ENCODE measurements around the gene GP1BB.

GRCh38 chr22:19720150-19720827 lies 3.0 kb upstream of the GP1BB start:
- TF ChIP-seq SREBF2 (IDR thresholded peaks at IDR 0.05; ENCODE audit: low read length) (no peak), NKRF (conservative IDR thresholded peaks at IDR 0.05) (no peak), RAD21 (IDR thresholded peaks at IDR 0.05; ENCODE audit: insufficient read depth, low read depth, low read length) (no peak), EP300 (IDR thresholded peaks at IDR 0.05; ENCODE audit: borderline replicate concordance in 1 of 2, control insufficient read depth in 1 of 2, low read depth in 2 of 2, low read length in 2 of 2) (no peak), CTCF (IDR thresholded peaks at IDR 0.05 in 2 of 3, conservative IDR thresholded peaks at IDR 0.05 in 1 of 3; ENCODE audit: control insufficient read depth in 2 of 3, extremely low read depth in 1 of 3, insufficient read depth in 1 of 3, low read depth in 3 of 3, low read length in 3 of 3) (no peak), SMC3 (IDR thresholded peaks at IDR 0.05; ENCODE audit: borderline replicate concordance, low read length) (no peak), BCL11A (IDR thresholded peaks at IDR 0.05; ENCODE audit: low read depth, low read length) (no peak), POLR2AphosphoS5 (IDR thresholded peaks at IDR 0.05; ENCODE audit: low read length) (no peak), RFX5 (IDR thresholded peaks at IDR 0.05; ENCODE audit: low read depth, low read length) (no peak), MAX (IDR thresholded peaks at IDR 0.05; ENCODE audit: low read depth, low read length) (no peak)
